NCI-H1105 treated with DMSO at 0.1 percent for 48 hours (cell line): ENCODE data around the gene CEP41.
A peak's percentile ranks its signal among the peaks of the same experiment; 100 is the strongest.

Source experiments
- DNase-seq: peaks from one replicate; lab custom pipeline; 2025; lab: John Stamatoyannopoulos, UW

Gene CEP41

GRCh38 chr7:130369110-130369711, 71.6 kb downstream of the CEP41 start:
- no peak for DNase-seq

GRCh38 chr7:130367836-130368746, 72.7 kb downstream of the CEP41 start:
- DNase-seq: no peak

- no peak for DNase-seq
Observed at GRCh38 chr7:130367088-130367755, 73.6 kb downstream of the CEP41 start.

- DNase-seq: no peak
Observed at GRCh38 chr7:130366564-130366963, 74.3 kb downstream of the CEP41 start.

GRCh38 chr7:130365511-130366441, 75.0 kb downstream of the CEP41 start:
- peak; percentile 100 for DNase-seq

- DNase-seq: no peak
Observed at GRCh38 chr7:130365088-130365487, 75.7 kb downstream of the CEP41 start.

- no peak for DNase-seq
Observed at GRCh38 chr7:130364451-130364850, 76.4 kb downstream of the CEP41 start.

GRCh38 chr7:130363026-130363847, 77.6 kb downstream of the CEP41 start:
- DNase-seq: no peak

- DNase-seq: no peak
Observed at GRCh38 chr7:130362251-130362816, 78.5 kb downstream of the CEP41 start.

GRCh38 chr7:130361681-130362080, 79.1 kb downstream of the CEP41 start:
- no peak for DNase-seq

- no peak for DNase-seq
Observed at GRCh38 chr7:130360518-130360917, 80.3 kb downstream of the CEP41 start.

- DNase-seq: no peak
Observed at GRCh38 chr7:130359276-130359857, 81.4 kb downstream of the CEP41 start.

GRCh38 chr7:130358471-130358870, 82.3 kb downstream of the CEP41 start:
- no peak for DNase-seq

GRCh38 chr7:130356876-130357611, 83.8 kb downstream of the CEP41 start:
- DNase-seq: no peak

- no peak for DNase-seq
Observed at GRCh38 chr7:130356121-130356875, 84.5 kb downstream of the CEP41 start.

- peak; percentile 27 for DNase-seq
Observed at GRCh38 chr7:130353196-130353595, 87.6 kb downstream of the CEP41 start.

- peak; percentile 98 for DNase-seq
Observed at GRCh38 chr7:130352194-130353074, 88.4 kb downstream of the CEP41 start.

- DNase-seq: peak; percentile 70
Observed at GRCh38 chr7:130351791-130352090, 89.1 kb downstream of the CEP41 start.
